ENCODE results near the gene PIGM. TPM values are rescaled to one million over a fixed set of nuclear protein-coding genes. Genes with fewer than 3 reads are reported as not detected.

PIGM gene
- total RNA-seq, 3 donors from 2014 or later (not counting 1 experiment from before 2014, with no cell fraction given), result 3.8 to 5.1 (median 3.9) TPM

- H3K27me3 ChIP-seq (ENCODE audit: control insufficient read depth, insufficient read depth, low read length), result peaks cover 4% of the 10 kb centered on the region
- Mint-ChIP-seq H3K36me3 (no peaks in the 10 kb centered on the region), H3K27ac (no peak overlapping the region), H3K9me3 (no peaks in the 10 kb centered on the region), H3K4me3 (no peak overlapping the region), H3K27me3 (ENCODE audit: low read depth in 2 of 2) (peaks cover 31 to 38% of the 10 kb centered on the region in 2 donors), H3K4me1 (no peaks in the 10 kb centered on the region)
- no peaks in the 10 kb centered on the region for H3K36me3 ChIP-seq (ENCODE audit: control insufficient read depth, insufficient read depth, low read length)
- no peak overlapping the region for H3K27ac ChIP-seq (ENCODE audit: low read length)
- H3K4me1 ChIP-seq (ENCODE audit: control insufficient read depth, insufficient read depth, low read length), result no peaks in the 10 kb centered on the region
- no peak overlapping the region for H3K4me3 ChIP-seq (ENCODE audit: low read length)
- no peak for TF ChIP-seq CTCF (IDR thresholded peaks at IDR 0.05)
- ATAC-seq (no peak), DNase-seq (no peak)
- intact Hi-C loops (cut with micrococcal nuclease), result no loop called here
- no peaks in the 10 kb centered on the region for H3K9me3 ChIP-seq (ENCODE audit: control insufficient read depth, insufficient read depth, low read length)
Observed at GRCh38 chr1:159996653-159997052, 35.1 kb downstream of the PIGM start.

GRCh38 chr1:159994896-159995295 is 36.9 kb downstream of the PIGM start:
- intact Hi-C loops (cut with micrococcal nuclease), result no loop called here
- H3K4me3 ChIP-seq (ENCODE audit: low read length), result no peak overlapping the region
- ATAC-seq, result no peak
- H3K36me3 ChIP-seq (ENCODE audit: control insufficient read depth, insufficient read depth, low read length), result no peaks in the 10 kb centered on the region
- no peaks in the 10 kb centered on the region for H3K4me1 ChIP-seq (ENCODE audit: control insufficient read depth, insufficient read depth, low read length)
- peaks cover 36 to 38% of the 10 kb centered on the region in 2 donors for H3K27me3 Mint-ChIP-seq (ENCODE audit: low read depth in 2 of 2)
- H3K4me1 Mint-ChIP-seq, result no peaks in the 10 kb centered on the region
- no peaks in the 10 kb centered on the region for H3K36me3 Mint-ChIP-seq
- no peak for TF ChIP-seq CTCF (IDR thresholded peaks at IDR 0.05)
- H3K27ac Mint-ChIP-seq, result no peak overlapping the region
- no peaks in the 10 kb centered on the region for H3K9me3 ChIP-seq (ENCODE audit: control insufficient read depth, insufficient read depth, low read length)
- no peak for DNase-seq
- H3K27ac ChIP-seq (ENCODE audit: low read length), result no peak overlapping the region
- peaks cover 8% of the 10 kb centered on the region for H3K27me3 ChIP-seq (ENCODE audit: control insufficient read depth, insufficient read depth, low read length)
- WGBS (ENCODE audit: insufficient coverage), result 86% methylated on average over 2 of the region's 2 CpGs
- no peaks in the 10 kb centered on the region for H3K9me3 Mint-ChIP-seq
- no peak overlapping the region for H3K4me3 Mint-ChIP-seq

GRCh38 chr1:159993911-159994310 is 37.9 kb downstream of the PIGM start:
- DNase-seq (no peak), ATAC-seq (no peak)
- Mint-ChIP-seq H3K4me3 (no peak overlapping the region), H3K36me3 (no peaks in the 10 kb centered on the region), H3K27me3 (ENCODE audit: low read depth in 2 of 2) (peaks cover 35 to 36% of the 10 kb centered on the region in 2 donors), H3K27ac (no peak overlapping the region), H3K9me3 (no peaks in the 10 kb centered on the region), H3K4me1 (no peaks in the 10 kb centered on the region)
- peaks cover 4% of the 10 kb centered on the region for H3K27me3 ChIP-seq (ENCODE audit: control insufficient read depth, insufficient read depth, low read length)
- WGBS (ENCODE audit: insufficient coverage), result 95% methylated on average over 1 of the region's 2 CpGs
- H3K36me3 ChIP-seq (ENCODE audit: control insufficient read depth, insufficient read depth, low read length), result no peaks in the 10 kb centered on the region
- H3K27ac ChIP-seq (ENCODE audit: low read length), result no peak overlapping the region
- intact Hi-C loops (cut with micrococcal nuclease), result no loop called here
- H3K9me3 ChIP-seq (ENCODE audit: control insufficient read depth, insufficient read depth, low read length), result no peaks in the 10 kb centered on the region
- no peaks in the 10 kb centered on the region for H3K4me1 ChIP-seq (ENCODE audit: control insufficient read depth, insufficient read depth, low read length)
- TF ChIP-seq CTCF (IDR thresholded peaks at IDR 0.05), result no peak
- no peak overlapping the region for H3K4me3 ChIP-seq (ENCODE audit: low read length)

- no peaks in the 10 kb centered on the region for H3K36me3 Mint-ChIP-seq
- no peak for TF ChIP-seq CTCF (IDR thresholded peaks at IDR 0.05)
- no peak overlapping the region for H3K27ac Mint-ChIP-seq
- intact Hi-C loops (cut with micrococcal nuclease), result no loop called here
- 85% methylated on average over 1 of the region's 1 CpG for WGBS (ENCODE audit: insufficient coverage)
- Histone ChIP-seq H3K27ac (ENCODE audit: low read length) (no peak overlapping the region), H3K9me3 (ENCODE audit: control insufficient read depth, insufficient read depth, low read length) (no peaks in the 10 kb centered on the region), H3K4me3 (ENCODE audit: low read length) (no peak overlapping the region), H3K36me3 (ENCODE audit: control insufficient read depth, insufficient read depth, low read length) (no peaks in the 10 kb centered on the region), H3K4me1 (ENCODE audit: control insufficient read depth, insufficient read depth, low read length) (no peaks in the 10 kb centered on the region), H3K27me3 (ENCODE audit: control insufficient read depth, insufficient read depth, low read length) (peaks cover 4% of the 10 kb centered on the region)
- peaks cover 23 to 28% of the 10 kb centered on the region in 2 donors for H3K27me3 Mint-ChIP-seq (ENCODE audit: low read depth in 2 of 2)
- no peak overlapping the region for H3K4me3 Mint-ChIP-seq
- ATAC-seq, result no peak
- H3K9me3 Mint-ChIP-seq, result no peaks in the 10 kb centered on the region
- no peak for DNase-seq
- no peaks in the 10 kb centered on the region for H3K4me1 Mint-ChIP-seq
Observed at GRCh38 chr1:159992161-159992560, 39.6 kb downstream of the PIGM start.
